8988T (cell line): ENCODE data around the gene TUBG1.
"Not testable (repeated sequence)": the region's sequence is repeated elsewhere in the genome, so short reads cannot be mapped to it uniquely, and the experiment has no call there.

Source experiments
- DNase-seq: peaks from one replicate; pipeline ENCODE4 v3.0.0; 2011

Gene TUBG1

DNA sequence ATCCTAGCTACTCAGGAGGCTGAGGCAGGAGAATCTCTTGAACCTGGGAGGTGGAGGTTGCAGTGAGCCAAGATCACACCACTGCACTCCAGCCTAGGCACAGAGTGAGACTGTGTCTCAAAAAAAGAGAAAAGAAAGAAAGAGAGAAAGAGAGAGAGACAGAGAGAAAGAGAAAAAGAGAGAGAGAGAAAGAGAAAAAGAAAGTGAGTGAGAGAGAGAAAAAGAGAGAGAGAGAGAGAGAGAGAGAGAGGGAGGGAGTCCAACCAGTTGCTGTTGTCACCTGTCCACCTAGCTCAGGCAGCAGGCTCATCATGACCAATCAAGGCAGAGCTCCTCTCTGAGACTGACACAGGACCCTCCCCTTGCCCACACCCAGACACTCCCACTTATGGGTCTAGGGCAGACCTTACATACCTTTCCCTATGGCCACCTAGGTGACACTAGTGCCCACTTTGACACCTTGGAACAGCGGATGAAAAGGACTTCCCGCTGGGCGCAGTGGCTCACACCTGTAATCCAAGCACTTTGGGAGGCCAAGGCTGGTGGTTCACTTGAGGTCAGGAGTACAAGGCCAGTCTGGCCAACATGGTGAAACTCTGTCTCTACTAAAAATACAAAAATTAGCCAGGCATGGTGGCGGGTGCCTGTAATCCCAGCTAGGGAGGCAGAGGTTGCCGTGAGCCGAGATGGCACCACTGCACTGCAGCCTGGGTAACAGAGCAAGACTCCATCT lies 17.7 kb downstream of the TUBG1 start:
- DNase-seq = not testable (repeated sequence)

DNA sequence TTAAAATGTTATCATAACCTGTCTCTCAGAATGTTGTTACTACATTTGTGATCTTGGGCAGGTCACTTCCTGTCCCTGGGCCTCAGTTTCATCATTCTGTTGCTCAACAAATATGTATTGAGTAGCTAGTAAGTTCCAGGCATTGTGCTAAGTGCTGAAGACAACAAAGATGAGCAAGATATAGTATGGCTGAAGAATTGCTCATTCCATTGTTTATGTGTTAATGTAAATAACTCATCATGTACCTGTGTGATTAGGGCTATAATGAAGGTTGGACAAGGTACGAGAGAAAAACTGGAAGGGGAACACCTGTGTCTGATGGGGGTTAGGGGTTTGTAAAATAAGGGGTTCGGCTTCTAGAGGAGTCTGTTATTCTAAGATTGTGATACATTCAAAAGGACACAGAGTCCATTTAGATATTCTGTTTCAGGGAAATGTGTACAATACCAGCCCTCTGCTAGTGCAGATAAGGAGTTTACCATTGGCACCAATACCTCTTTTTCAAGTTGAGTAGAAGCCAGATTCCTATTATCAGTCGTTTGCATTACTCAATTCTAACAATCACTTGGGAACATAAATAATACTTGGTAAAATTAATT lies 20.0 kb downstream of the TUBG1 start:
- DNase-seq = no peak

DNA sequence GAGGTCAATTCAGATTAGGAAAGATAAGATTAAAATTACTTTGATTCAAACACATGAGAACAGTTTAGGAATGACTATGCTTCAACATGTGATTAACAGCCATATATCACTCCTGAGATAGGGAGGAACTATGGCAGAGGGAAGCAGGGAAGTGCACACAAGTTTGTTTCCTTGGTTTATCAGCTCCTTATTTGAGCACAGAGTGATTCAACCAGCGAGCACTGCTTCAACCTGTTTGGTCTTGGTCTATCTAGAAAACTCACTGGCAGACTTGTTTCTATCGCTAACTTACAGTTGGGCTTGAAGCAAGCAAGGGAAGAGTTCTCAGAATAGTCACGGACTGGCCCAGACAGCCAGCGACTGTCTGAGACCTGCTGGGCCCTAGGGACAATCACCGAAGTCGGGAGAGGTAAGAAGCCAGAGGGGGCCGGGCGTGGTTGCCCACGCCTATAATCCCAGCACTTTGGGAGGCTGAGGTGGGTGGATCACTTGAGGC lies 23.5 kb downstream of the TUBG1 start:
- DNase-seq = no peak

DNA sequence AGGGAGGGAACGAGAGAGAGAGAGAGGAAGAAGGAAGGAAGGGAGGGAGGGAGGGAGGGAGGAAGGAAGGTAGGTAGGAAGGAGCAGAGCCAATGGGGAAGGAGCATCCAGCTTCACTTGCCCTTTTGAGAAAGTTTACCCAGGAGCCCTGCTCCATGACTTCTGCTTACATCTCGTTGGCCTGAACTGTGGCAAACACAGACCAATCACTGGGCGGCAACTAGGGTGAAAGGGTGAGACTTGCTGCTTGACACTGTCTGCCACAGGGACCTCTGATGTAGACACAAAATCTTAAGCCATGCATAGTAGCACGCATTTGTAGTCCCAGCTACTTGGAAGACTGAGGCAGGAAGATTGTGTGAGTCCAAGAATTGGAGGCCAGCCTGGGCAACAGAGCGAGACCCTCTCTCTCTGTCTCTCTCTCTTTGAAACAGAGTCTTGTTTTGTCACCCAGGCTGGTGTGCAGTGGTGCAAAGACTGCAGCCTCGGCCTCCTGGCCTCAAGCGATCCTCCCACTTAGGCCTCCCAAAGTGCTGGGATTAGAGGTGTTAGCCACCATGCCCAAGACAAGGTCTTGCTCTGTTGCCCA lies 30.1 kb downstream of the TUBG1 start:
- no peak for DNase-seq

DNA sequence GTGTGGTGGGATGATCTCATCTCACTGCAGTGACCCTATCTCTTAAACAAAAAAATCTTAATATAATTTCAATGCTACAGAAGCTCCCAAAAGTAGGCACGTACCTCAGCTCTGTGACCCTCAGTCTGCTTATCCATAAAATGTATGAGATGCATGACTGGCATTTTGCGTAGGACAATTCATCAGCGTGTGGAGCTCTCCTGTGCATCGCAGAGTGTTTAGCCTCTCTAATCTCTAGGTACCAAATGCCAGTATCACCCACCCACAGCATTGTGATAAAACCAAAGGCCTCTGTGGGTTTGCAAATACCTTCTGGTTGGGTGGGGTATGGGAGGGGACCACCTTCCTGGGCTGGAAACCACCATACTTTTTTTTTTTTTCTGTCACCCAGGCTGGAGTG lies 30.6 kb downstream of the TUBG1 start:
- DNase-seq = no peak

DNA sequence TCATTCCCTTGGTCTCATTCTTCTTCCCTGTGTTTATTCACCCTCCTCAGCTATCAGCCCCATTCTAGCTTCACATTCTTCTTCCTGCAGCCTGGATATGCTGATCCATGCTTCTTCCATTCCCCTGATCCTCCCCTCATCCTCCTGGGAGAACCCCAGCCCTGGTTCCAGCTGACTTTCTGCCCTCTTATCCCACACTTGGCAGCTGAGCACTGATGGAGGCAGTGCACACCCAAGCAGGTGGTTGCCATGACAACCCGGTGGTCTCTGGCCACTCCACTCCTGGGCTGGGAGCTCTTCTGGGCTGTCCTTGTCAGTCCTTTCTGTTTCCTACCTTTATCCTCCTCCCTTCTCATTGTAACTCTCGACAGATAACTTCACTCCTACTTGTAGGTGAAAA lies 32.9 kb downstream of the TUBG1 start:
- no peak for DNase-seq

DNA sequence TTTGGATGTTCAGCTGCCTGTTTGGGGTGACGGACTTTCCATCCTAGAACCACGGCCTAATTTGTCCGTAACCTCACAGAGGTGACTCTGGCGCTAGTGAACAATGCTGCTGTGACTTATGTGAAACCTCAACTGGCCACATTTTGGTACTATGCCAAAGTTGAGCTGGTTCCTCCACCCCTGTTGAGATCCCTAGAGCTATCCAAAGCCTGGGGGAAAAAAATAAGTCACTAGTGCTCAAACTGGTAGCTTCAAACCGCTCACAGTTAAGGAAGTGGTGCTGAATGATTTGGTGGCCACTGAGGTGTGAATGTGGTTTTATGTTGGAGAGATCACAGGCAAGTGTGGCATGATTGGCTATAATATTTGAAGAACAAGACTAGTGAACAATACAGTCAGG lies 38.3 kb downstream of the TUBG1 start:
- no peak for DNase-seq

DNA sequence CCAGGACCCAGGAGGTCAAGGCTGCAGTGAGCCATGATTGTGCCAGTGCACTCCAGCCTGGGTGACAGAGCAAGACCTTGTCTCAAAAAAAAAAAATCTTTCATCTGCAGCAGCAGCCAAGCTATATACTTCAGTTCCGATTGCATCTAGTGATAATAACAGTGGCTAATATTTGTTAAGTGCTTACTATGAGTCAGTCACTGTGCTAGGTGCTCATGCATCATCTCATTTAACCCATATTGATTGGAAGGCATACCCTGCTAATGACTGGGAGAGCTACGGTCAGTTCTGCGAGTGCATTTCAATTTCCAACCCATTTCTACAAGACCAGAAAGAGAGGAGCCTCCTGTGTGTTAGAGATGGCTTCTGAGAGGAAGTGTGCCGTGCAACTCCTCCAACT lies 41.9 kb downstream of the TUBG1 start:
- DNase-seq = no peak

DNA sequence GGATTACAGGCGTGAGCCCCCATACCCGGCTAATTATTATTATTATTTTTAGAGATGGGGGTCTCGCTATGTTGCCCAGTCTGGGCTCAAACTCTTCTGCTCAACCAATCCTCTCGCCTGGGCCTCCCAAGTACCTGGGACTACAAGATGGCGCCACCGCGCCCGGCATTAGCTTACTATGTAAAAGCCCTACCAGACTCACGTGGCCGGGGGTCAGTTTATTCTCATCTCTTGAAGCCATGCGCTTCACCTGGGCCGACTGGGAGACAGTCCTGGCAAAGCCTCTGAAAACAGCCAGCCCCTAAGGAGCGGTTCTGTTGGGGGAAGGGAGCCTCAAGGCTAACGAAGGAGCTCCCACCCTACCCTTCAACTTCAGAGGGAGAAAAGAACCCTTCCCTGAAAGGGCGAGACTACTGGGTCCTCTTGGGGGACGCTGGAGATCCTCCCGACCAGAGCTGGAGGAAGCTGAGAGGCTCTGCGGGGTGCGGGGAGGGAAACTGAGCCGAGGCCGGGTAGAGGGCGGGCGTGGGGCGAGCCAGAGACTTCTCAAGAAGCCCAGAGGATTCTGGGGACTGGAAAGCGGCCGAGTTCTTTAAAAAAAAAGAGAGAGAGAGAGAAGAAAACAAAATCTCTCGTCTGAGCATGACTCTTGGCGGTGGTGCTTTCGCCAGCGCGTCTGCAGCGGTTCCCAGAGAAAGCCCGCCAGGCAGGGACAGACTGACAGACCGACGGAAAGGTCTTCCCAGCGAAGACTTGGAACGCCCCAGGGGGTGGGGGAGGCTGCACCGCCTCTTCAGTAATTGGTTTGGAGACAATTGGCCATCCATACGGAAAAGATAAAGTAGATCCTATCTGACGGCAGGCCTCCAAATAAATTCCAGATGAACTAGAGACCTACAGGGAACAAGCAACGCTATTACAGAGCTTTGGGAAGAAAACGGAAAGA lies 44.0 kb downstream of the TUBG1 start:
- DNase-seq = no peak

DNA sequence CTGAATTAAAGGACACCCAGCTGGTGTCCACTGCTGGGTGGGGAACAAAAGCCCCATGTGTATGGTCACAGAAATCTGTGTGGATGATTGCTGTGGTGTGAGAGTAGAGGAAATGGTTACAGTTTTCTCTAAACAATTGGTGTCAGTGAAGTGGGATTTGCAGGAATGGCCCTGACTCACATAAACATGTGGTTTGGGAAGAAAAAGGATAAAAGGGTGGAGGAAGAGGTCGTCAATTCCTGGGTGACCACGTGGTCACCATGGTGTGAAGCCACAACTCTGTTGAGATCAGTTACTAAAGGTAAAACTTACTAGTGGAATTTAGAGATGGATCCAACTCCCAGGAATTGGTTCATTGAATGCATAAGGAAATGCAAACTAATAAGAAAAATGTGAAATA lies 46.0 kb downstream of the TUBG1 start:
- DNase-seq = no peak

DNA sequence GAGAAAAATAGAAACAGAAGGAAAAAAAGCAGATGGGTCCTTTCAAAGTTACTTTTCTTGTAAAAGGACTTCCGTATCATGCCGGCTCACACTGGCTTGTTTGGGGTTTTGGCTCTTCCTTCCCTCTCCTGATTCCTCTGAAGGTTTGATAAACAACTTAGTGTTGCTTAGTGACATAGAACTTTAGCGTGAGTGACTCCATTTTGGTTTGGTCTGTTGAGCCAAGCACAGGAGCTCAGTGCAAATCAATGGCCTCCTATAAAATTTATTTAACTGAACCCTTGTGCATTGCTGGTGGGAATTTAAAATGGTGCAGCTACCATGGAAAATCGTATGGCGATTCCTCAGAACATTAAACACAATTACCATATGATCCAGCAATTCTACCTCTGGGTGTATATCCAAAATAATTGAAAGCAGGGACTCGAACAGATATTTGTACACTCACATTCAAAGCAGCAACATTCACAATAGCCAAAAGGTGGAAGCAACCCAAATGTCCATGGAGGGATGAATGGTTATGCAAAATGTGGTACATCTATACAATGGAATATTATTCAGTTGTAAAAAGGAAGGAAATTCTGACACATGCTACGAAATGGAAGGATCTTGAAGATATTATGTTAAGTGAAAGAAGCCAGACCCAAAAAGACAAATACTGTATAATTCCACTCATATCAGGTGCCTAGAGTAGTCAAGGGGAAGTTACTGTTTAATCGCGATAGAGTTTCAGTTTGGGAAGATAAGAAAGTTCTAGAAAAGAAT lies 48.5 kb downstream of the TUBG1 start:
- no peak for DNase-seq

DNA sequence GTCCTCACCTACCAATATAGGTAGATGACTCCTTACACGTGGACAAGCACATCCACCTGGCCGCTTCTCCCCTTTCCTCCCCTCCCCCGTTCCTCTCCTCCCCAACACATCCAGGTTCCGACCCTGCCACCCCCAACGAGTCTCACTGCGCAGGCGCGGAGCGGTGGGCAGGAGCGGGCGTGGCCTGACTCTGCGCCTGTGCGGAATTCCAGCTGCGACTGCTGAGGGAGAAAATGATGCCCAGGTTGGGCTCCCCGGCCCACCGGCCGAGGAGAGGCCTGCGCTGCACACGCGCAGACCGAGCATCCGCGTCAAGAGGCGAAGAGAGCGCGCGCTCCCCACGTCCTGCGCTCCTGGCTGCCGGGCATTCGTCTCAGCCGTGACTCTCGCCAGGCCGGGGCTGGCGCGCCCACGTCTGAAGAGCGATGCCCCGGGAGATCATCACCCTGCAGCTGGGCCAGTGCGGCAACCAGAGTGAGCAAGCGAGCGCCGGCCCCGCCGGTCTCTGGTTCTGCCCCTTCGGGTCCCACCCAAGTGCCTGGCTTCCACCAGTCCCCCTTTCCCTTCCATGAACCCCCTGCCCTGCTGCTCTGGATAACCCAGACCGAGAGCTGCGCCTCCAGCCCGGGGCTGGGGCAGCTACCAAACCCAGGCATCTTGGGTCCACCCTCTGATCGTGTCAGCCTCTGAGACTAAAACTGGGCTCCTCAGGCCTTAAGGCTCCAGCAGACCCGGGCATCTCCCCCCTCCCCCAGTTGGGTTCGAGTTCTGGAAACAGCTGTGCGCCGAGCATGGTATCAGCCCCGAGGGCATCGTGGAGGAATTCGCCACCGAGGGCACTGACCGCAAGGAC lies 49.8 kb downstream of the TUBG1 start, which contains the start of gene TUBG2:
TUBG2 (plus strand) TSS at position 206 of the 853 bp plus-strand sequence; CDS start at position 426, 220 bp downstream.
- peak; percentile 91 for DNase-seq

DNA sequence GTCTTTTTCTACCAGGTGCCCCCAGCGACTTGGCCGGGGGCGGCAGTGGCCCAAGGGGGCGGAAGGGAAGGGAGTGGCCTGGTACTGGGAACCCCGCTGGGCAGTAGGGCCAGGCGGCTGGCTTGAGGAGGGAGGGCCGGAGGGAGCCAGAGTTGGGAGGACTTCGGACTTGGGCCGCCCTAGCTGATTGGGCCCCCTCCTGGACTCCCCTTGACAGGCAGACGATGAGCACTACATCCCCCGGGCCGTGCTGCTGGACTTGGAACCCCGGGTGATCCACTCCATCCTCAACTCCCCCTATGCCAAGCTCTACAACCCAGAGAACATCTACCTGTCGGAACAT lies 50.4 kb downstream of the TUBG1 start:
- not testable (repeated sequence) for DNase-seq

DNA sequence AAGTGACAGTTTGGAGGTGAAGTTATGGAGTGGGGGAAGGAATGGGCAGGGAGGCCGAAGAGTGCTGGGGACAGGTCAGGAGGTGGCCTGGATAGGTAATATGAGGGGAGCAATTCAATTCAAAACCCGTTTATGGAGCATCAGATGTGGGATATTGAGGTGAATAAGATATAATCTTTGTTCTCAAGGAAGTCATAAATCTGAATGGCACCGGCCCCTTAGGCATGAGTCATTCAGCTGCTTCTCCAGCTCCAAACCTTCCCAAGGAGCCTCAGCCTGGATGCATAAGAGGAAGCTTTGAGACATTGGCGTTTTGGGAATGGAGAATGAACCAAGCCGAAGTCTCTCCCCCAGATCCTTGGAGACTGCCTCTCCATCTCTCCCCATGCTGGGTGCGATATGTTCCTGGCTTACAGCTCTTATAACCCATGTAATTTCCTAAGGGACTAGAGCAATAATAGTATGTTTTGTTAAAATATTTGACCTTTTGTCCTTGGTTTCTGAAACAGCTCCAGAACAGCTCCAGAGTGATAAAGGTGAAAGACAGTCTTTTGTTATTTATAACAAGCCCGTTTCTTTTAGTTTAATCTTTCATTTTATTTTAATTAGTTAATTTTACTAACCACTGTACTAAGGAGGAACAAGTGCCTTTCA lies 51.3 kb downstream of the TUBG1 start:
- DNase-seq = no peak
